Neural crest cell (in vitro differentiated cells): Measurements from ENCODE around the gene RPS18. TPM values are rescaled to one million over a fixed set of nuclear protein-coding genes. Genes with fewer than 3 reads are reported as not detected.
A peak's percentile ranks its signal among the peaks of the same experiment; 100 is the strongest.

ENCODE experiments used
- DNase-seq: peaks from one replicate; pipeline ENCODE4 v3.0.0; 2021; ENCODE audit warnings: low read depth, mixed read lengths, low spot score
- H3K27ac Mint-ChIP-seq: one replicate; pipeline ENCODE4 v1.8.0; 2021; ENCODE audit warnings: mild to moderate bottlenecking, mixed read lengths; ENCODE audit not compliant: unreplicated experiment
- H3K27me3 Mint-ChIP-seq: 2 replicates; pipeline ENCODE4 v1.8.0; 2021; ENCODE audit warnings: low read depth, mild to moderate bottlenecking, mixed read lengths
- H3K36me3 Mint-ChIP-seq: 2 replicates; pipeline ENCODE4 v1.8.0; 2021; ENCODE audit warnings: low read depth, mild to moderate bottlenecking, mixed read lengths
- H3K4me1 Mint-ChIP-seq: 2 replicates; pipeline ENCODE4 v1.8.0; 2021; ENCODE audit warnings: mixed read lengths
- H3K4me3 Mint-ChIP-seq: one replicate; pipeline ENCODE4 v1.8.0; 2021; ENCODE audit warnings: mild to moderate bottlenecking, mixed read lengths
- H3K9me3 Mint-ChIP-seq: 2 replicates; pipeline ENCODE4 v1.8.0; 2021; ENCODE audit warnings: mixed read lengths
- total RNA-seq: library from RNA; stranded (reverse); gene quantifications from 2 replicates; pipeline ENCODE4 v1.2.1, GENCODE V29; 2021
- TF ChIP-seq, protein P1 (sequence below): fragments of 200-600 bp; sonication (generic); conservative IDR thresholded peaks from 2 replicates; pipeline ENCODE4 v1.5.0; 2021; ENCODE audit warnings: antibody characterized with exemption, mild to moderate bottlenecking

RPS18 gene
- total RNA-seq, 1 donor from 2014 or later = 2,299 TPM

- Mint-ChIP-seq H3K27me3 (peaks cover 33% of the 10 kb centered on the region), H3K4me1 (peaks cover 46% of the 10 kb centered on the region), H3K4me3 (peak overlapping the region; percentile 95), H3K9me3 (no peaks in the 10 kb centered on the region), H3K27ac (peak overlapping the region; percentile 58), H3K36me3 (peaks cover 4% of the 10 kb centered on the region)
- TF ChIP-seq, protein P1, sequence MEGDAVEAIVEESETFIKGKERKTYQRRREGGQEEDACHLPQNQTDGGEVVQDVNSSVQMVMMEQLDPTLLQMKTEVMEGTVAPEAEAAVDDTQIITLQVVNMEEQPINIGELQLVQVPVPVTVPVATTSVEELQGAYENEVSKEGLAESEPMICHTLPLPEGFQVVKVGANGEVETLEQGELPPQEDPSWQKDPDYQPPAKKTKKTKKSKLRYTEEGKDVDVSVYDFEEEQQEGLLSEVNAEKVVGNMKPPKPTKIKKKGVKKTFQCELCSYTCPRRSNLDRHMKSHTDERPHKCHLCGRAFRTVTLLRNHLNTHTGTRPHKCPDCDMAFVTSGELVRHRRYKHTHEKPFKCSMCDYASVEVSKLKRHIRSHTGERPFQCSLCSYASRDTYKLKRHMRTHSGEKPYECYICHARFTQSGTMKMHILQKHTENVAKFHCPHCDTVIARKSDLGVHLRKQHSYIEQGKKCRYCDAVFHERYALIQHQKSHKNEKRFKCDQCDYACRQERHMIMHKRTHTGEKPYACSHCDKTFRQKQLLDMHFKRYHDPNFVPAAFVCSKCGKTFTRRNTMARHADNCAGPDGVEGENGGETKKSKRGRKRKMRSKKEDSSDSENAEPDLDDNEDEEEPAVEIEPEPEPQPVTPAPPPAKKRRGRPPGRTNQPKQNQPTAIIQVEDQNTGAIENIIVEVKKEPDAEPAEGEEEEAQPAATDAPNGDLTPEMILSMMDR = no peak
- DNase-seq = no peak
Observed at GRCh38 chr6:33313105-33313708, 41.3 kb downstream of the RPS18 start.

- no peak for DNase-seq
- TF ChIP-seq, protein P1 = no peak
- peak within 1 kb of the TSS; percentile 58 for H3K27ac Mint-ChIP-seq
- H3K36me3 Mint-ChIP-seq = peaks cover 9% of the 10 kb centered on the region
- peak within 1 kb of the TSS; percentile 95 for H3K4me3 Mint-ChIP-seq
- H3K27me3 Mint-ChIP-seq = peaks cover 33% of the 10 kb centered on the region
- no peaks in the 10 kb centered on the region for H3K9me3 Mint-ChIP-seq
- H3K4me1 Mint-ChIP-seq = peaks cover 53% of the 10 kb centered on the region
Observed at GRCh38 chr6:33313709-33314514, 42.0 kb downstream of the RPS18 start, which contains the start of gene TAPBP. TSS of gene TAPBP (minus strand) at chr6:33314078. CDS start at chr6:33314041, 37 bp downstream.

DNA sequence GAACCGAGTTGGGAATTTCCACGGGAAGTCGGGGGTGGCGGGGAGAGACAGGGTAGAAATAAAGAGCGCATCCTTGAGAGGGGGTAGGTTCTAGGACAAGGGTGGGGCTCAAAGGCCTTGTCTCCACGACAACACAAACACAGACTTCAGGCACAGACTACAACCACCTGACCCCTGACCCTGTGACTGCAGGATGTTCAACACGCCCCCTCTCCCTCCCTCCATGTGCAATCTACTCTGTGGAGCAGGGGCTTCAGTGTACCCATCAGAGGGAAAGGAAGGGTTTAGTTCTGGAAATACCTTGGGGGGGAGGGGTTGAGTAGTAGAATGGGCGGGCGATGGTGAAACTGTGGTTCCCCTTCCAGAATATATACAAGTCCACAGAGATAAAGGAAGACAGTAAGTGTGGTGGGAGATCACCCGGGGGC lies 42.7 kb downstream of the RPS18 start:
- no peak for DNase-seq
- TF ChIP-seq, protein P1 = no peak
- H3K36me3 Mint-ChIP-seq = peaks cover 13% of the 10 kb centered on the region
- H3K4me3 Mint-ChIP-seq = peak overlapping the region; percentile 95
- no peak overlapping the region for H3K27ac Mint-ChIP-seq
- H3K9me3 Mint-ChIP-seq = no peaks in the 10 kb centered on the region
- H3K27me3 Mint-ChIP-seq = peaks cover 33% of the 10 kb centered on the region
- peaks cover 59% of the 10 kb centered on the region for H3K4me1 Mint-ChIP-seq

- H3K36me3 Mint-ChIP-seq = peaks cover 19% of the 10 kb centered on the region
- no peak for DNase-seq
Observed at GRCh38 chr6:33314943-33315792, 43.3 kb downstream of the RPS18 start.

More at GRCh38 chr6:33314943-33315792, 43.3 kb downstream of the RPS18 start:
- H3K27ac Mint-ChIP-seq = no peak overlapping the region
- no peaks in the 10 kb centered on the region for H3K9me3 Mint-ChIP-seq
- peak overlapping the region; percentile 95 for H3K4me3 Mint-ChIP-seq
- peaks cover 33% of the 10 kb centered on the region for H3K27me3 Mint-ChIP-seq
- peaks cover 66% of the 10 kb centered on the region for H3K4me1 Mint-ChIP-seq
- TF ChIP-seq, protein P1 = no peak
